H9 (cell line): ENCODE measurements around the gene CELF3. TPM values are rescaled to one million over a fixed set of nuclear protein-coding genes. Genes with fewer than 3 reads are reported as not detected.

ENCODE experiments used
- DNase-seq: peaks from one replicate; pipeline ENCODE4 v3.0.0-alpha.2; 2017
- H2AFZ ChIP-seq: one replicate; pipeline ENCODE4 v1.6.1; 2013; ENCODE audit warnings: mild to moderate bottlenecking, low read length, control low read depth, moderate library complexity
- H2AK5ac ChIP-seq: 2 replicates; pipeline ENCODE4 v1.6.1; 2013; ENCODE audit warnings: low read length, control low read depth, mixed read lengths; ENCODE audit not compliant: insufficient read length
- H2BK120ac ChIP-seq: one replicate; pipeline ENCODE4 v1.6.1; 2013; ENCODE audit warnings: low read depth, mild to moderate bottlenecking, low read length, control low read depth, inconsistent platforms; ENCODE audit not compliant: poor library complexity, severe bottlenecking
- H2BK12ac ChIP-seq: 2 replicates; pipeline ENCODE4 v1.6.1; 2013; ENCODE audit warnings: low read length, control low read depth, mixed read lengths, low read depth; ENCODE audit not compliant: insufficient read length
- H2BK15ac ChIP-seq: 2 replicates; pipeline ENCODE4 v1.6.1; 2013; ENCODE audit warnings: low read depth, low read length, control low read depth
- H2BK20ac ChIP-seq: one replicate; pipeline ENCODE4 v1.6.1; 2013; ENCODE audit warnings: low read depth, mild to moderate bottlenecking, low read length, control low read depth, inconsistent platforms; ENCODE audit not compliant: poor library complexity, severe bottlenecking
- H2BK5ac ChIP-seq: 2 replicates; pipeline ENCODE4 v1.6.1; 2013; ENCODE audit warnings: low read length, control low read depth, mixed read lengths; ENCODE audit not compliant: insufficient read length
- H3K14ac ChIP-seq: 2 replicates; pipeline ENCODE4 v1.6.1; 2013; ENCODE audit warnings: low read length, control low read depth; ENCODE audit not compliant: insufficient read depth
- H3K18ac ChIP-seq: 2 replicates; pipeline ENCODE4 v1.6.1; 2013; ENCODE audit warnings: low read depth, mild to moderate bottlenecking, mixed read lengths, low read length, control low read depth; ENCODE audit not compliant: insufficient read length
- H3K23ac ChIP-seq: 2 replicates; pipeline ENCODE4 v1.6.1; 2013; ENCODE audit warnings: low read length, control low read depth, mixed read lengths, low read depth; ENCODE audit not compliant: insufficient read length
- H3K23me2 ChIP-seq: 2 replicates; pipeline ENCODE4 v1.6.1; 2013; ENCODE audit warnings: low read depth, mild to moderate bottlenecking, mixed read lengths, low read length, control low read depth; ENCODE audit not compliant: insufficient read length, poor library complexity, severe bottlenecking
- H3K27ac ChIP-seq: 2 replicates; pipeline ENCODE4 v1.5.1; 2013; ENCODE audit warnings: low read length, control low read depth, mixed read lengths, low read depth; ENCODE audit not compliant: insufficient read length
- H3K27me3 ChIP-seq: 2 replicates; pipeline ENCODE4 v1.6.1; 2013; ENCODE audit warnings: low read length, control low read depth, inconsistent platforms; ENCODE audit not compliant: insufficient read depth
- H3K4ac ChIP-seq: 2 replicates; pipeline ENCODE4 v1.6.1; 2013; ENCODE audit warnings: low read depth, mild to moderate bottlenecking, control low read depth, inconsistent platforms, low read length, moderate library complexity
- H3K4me1 ChIP-seq: 2 replicates; pipeline ENCODE4 v1.6.1; 2013; ENCODE audit warnings: low read length, control low read depth, inconsistent platforms; ENCODE audit not compliant: insufficient read depth
- H3K4me2 ChIP-seq: 2 replicates; pipeline ENCODE4 v1.6.1; 2013; ENCODE audit warnings: low read length, control low read depth, mixed read lengths; ENCODE audit not compliant: insufficient read length, insufficient read depth
- H3K56ac ChIP-seq: 2 replicates; pipeline ENCODE4 v1.6.1; 2013; ENCODE audit warnings: low read depth, mild to moderate bottlenecking, mixed read lengths, low read length, control low read depth; ENCODE audit not compliant: insufficient read length
- H3K79me1 ChIP-seq: 2 replicates; pipeline ENCODE4 v1.6.1; 2013; ENCODE audit warnings: low read depth, mild to moderate bottlenecking, moderate library complexity, low read length, control low read depth, inconsistent platforms; ENCODE audit not compliant: insufficient read depth, poor library complexity, severe bottlenecking
- H3K79me2 ChIP-seq: 2 replicates; pipeline ENCODE4 v1.6.1; 2013; ENCODE audit warnings: low read length, control low read depth, inconsistent platforms; ENCODE audit not compliant: insufficient read depth
- H3K9ac ChIP-seq: 2 replicates; pipeline ENCODE4 v1.6.1; 2013; ENCODE audit warnings: low read length, control low read depth, mixed read lengths; ENCODE audit not compliant: insufficient read length; ENCODE audit errors: extremely low read depth
- H3K9me3 ChIP-seq: one replicate; pipeline ENCODE4 v1.6.1; 2013; ENCODE audit warnings: low read depth, low read length, inconsistent platforms; ENCODE audit not compliant: control insufficient read depth
- H3T11ph ChIP-seq: one replicate; pipeline ENCODE4 v1.6.1; 2013; ENCODE audit warnings: mild to moderate bottlenecking, low read length, control low read depth, inconsistent platforms
- H4K20me1 ChIP-seq: one replicate; pipeline ENCODE4 v1.6.1; 2013; ENCODE audit not compliant: control insufficient read depth, insufficient read length, insufficient read depth
- H4K5ac ChIP-seq: 2 replicates; pipeline ENCODE4 v1.6.1; 2013; ENCODE audit warnings: low read depth, mild to moderate bottlenecking, mixed read lengths, low read length, control low read depth; ENCODE audit not compliant: insufficient read length
- H4K8ac ChIP-seq: replicated peaks from 2 replicates; pipeline ENCODE4 v1.6.1; 2013; ENCODE audit warnings: low read length, control low read depth, mixed read lengths, low read depth; ENCODE audit not compliant: insufficient read length
- H4K91ac ChIP-seq: 2 replicates; pipeline ENCODE4 v1.6.1; 2013; ENCODE audit warnings: low read depth, mild to moderate bottlenecking, moderate library complexity, mixed read lengths, low read length, control low read depth; ENCODE audit not compliant: insufficient read length
- H3K27ac Mint-ChIP-seq, 3 experiments: 2 replicates in 2 of 3; 3 replicates in 1 of 3; pipeline ENCODE4 v1.8.0; 2020 to 2021; ENCODE audit warnings: mixed read lengths in 3 of 3, mild to moderate bottlenecking in 1 of 3, moderate library complexity in 1 of 3
- H3K27me3 Mint-ChIP-seq: 2 replicates; pipeline ENCODE4 v1.8.0; 2021; ENCODE audit warnings: low read depth, mild to moderate bottlenecking, moderate library complexity, mixed read lengths
- H3K36me3 Mint-ChIP-seq, 3 experiments: 2 replicates in 2 of 3; 3 replicates in 1 of 3; pipeline ENCODE4 v1.8.0; 2020 to 2021; ENCODE audit warnings: low read depth in 3 of 3, mixed read lengths in 3 of 3; ENCODE audit not compliant: insufficient read depth in 1 of 3
- H3K4me1 Mint-ChIP-seq, 2 experiments: 2 replicates each; pipeline ENCODE4 v1.8.0; 2020; ENCODE audit warnings: mixed read lengths in 2 of 2
- H3K4me3 Mint-ChIP-seq, 2 experiments: 2 replicates in 1 of 2; 3 replicates in 1 of 2; pipeline ENCODE4 v1.8.0; 2020 to 2021; ENCODE audit warnings: mild to moderate bottlenecking in 2 of 2, mixed read lengths in 2 of 2, moderate library complexity in 1 of 2
- H3K9me3 Mint-ChIP-seq, 2 experiments: 2 replicates in 1 of 2; 3 replicates in 1 of 2; pipeline ENCODE4 v1.8.0; 2020; ENCODE audit warnings: mild to moderate bottlenecking in 2 of 2, mixed read lengths in 2 of 2, moderate library complexity in 1 of 2
- WGBS: extraction: QIAGEN DNeasy Blood & Tissue Kit; methylation state at CpG from one replicate; pipeline ENCODE4 v1.1.7; 2013; ENCODE audit warnings: missing lambda C conversion rate, low lambda C conversion rate, mixed read lengths; ENCODE audit not compliant: insufficient read length; ENCODE audit errors: extremely low coverage; 5-methylcytosine and 5-hydroxymethylcytosine counted together
- total RNA-seq: library from RNA; stranded (reverse); gene quantifications from 2 replicates; pipeline ENCODE4 v1.2.1, GENCODE V29; 2021
- TF ChIP-seq, protein P1 (sequence below): fragments of 200-600 bp; sonication (generic); conservative IDR thresholded peaks from 3 replicates; pipeline ENCODE4 v1.8.0; 2021; ENCODE audit warnings: antibody characterized with exemption, mild to moderate bottlenecking

Gene CELF3
- total RNA-seq, 1 experiment from 2014 or later: 0.90 TPM

GRCh38 chr1:151708891-151709290, 7.7 kb downstream of the CELF3 start:
- H3K27me3 Mint-ChIP-seq: peaks cover 3% of the 10 kb centered on the region; the same call in 1 of the 2 replicates
- H4K8ac ChIP-seq: no peak overlapping the region
- H2BK12ac ChIP-seq: no peak overlapping the region
- H2BK5ac ChIP-seq: no peak overlapping the region
- no peaks in the 10 kb centered on the region for H3K79me1 ChIP-seq
- no peak overlapping the region for H2AK5ac ChIP-seq
- H2AFZ ChIP-seq: no peak overlapping the region
- DNase-seq: no peak
- no CpG with 5 or more reads among the region's 15 CpGs for WGBS
- no peak overlapping the region for H3K27ac Mint-ChIP-seq
- H4K91ac ChIP-seq: no peak overlapping the region
- H3K18ac ChIP-seq: no peak overlapping the region
- H3K23ac ChIP-seq: no peak overlapping the region
- H3K23me2 ChIP-seq: no peaks in the 10 kb centered on the region
- no peaks in the 10 kb centered on the region for H3K36me3 Mint-ChIP-seq
- H3K9me3 ChIP-seq: no peaks in the 10 kb centered on the region
- H3K4ac ChIP-seq: no peak overlapping the region
- no peaks in the 10 kb centered on the region for H3K79me2 ChIP-seq
- H3K4me1 ChIP-seq: no peaks in the 10 kb centered on the region
- no peaks in the 10 kb centered on the region for H3K27me3 ChIP-seq
- H3K27ac ChIP-seq: no peak overlapping the region
- no peak overlapping the region for H2BK120ac ChIP-seq
- H3K9ac ChIP-seq: no peak overlapping the region
- no peak overlapping the region for H3K56ac ChIP-seq
- H4K20me1 ChIP-seq: no peaks in the 10 kb centered on the region
- no peak overlapping the region for H2BK15ac ChIP-seq
- no peak overlapping the region for H3K14ac ChIP-seq
- no peak overlapping the region for H4K5ac ChIP-seq
- no peak overlapping the region for H3T11ph ChIP-seq
- H3K4me2 ChIP-seq: no peak overlapping the region
- peaks cover 11 to 20% of the 10 kb centered on the region in 2 experiments for H3K4me1 Mint-ChIP-seq
- no peaks in the 10 kb centered on the region for H3K9me3 Mint-ChIP-seq
- TF ChIP-seq, protein P1, sequence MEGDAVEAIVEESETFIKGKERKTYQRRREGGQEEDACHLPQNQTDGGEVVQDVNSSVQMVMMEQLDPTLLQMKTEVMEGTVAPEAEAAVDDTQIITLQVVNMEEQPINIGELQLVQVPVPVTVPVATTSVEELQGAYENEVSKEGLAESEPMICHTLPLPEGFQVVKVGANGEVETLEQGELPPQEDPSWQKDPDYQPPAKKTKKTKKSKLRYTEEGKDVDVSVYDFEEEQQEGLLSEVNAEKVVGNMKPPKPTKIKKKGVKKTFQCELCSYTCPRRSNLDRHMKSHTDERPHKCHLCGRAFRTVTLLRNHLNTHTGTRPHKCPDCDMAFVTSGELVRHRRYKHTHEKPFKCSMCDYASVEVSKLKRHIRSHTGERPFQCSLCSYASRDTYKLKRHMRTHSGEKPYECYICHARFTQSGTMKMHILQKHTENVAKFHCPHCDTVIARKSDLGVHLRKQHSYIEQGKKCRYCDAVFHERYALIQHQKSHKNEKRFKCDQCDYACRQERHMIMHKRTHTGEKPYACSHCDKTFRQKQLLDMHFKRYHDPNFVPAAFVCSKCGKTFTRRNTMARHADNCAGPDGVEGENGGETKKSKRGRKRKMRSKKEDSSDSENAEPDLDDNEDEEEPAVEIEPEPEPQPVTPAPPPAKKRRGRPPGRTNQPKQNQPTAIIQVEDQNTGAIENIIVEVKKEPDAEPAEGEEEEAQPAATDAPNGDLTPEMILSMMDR: no peak
- H3K4me3 Mint-ChIP-seq: no peak overlapping the region
- H2BK20ac ChIP-seq: no peak overlapping the region
